RPMI7951 (cell line): ENCODE data around the gene SURF6. TPM values are rescaled to one million over a fixed set of nuclear protein-coding genes. Genes with fewer than 3 reads are reported as not detected.
A peak's percentile ranks its signal among the peaks of the same experiment; 100 is the strongest.
"Not testable (repeated sequence)": the region's sequence is repeated elsewhere in the genome, so short reads cannot be mapped to it uniquely, and the experiment has no call there.

Source experiments
- DNase-seq: peaks from one replicate; pipeline ENCODE4 v3.0.0-alpha.2; 2012; ENCODE audit warnings: low read depth
- total RNA-seq: library from RNA; depleted of rRNA; stranded (reverse); fragments of >200 nt; shearing (Covaris generic); gene quantifications from 2 replicates; pipeline ENCODE4 v1.2.3, GENCODE V29; 2014; rRNA removed

Gene SURF6
- 4.6 and 11.2 TPM in 2 replicates for total RNA-seq

DNA sequence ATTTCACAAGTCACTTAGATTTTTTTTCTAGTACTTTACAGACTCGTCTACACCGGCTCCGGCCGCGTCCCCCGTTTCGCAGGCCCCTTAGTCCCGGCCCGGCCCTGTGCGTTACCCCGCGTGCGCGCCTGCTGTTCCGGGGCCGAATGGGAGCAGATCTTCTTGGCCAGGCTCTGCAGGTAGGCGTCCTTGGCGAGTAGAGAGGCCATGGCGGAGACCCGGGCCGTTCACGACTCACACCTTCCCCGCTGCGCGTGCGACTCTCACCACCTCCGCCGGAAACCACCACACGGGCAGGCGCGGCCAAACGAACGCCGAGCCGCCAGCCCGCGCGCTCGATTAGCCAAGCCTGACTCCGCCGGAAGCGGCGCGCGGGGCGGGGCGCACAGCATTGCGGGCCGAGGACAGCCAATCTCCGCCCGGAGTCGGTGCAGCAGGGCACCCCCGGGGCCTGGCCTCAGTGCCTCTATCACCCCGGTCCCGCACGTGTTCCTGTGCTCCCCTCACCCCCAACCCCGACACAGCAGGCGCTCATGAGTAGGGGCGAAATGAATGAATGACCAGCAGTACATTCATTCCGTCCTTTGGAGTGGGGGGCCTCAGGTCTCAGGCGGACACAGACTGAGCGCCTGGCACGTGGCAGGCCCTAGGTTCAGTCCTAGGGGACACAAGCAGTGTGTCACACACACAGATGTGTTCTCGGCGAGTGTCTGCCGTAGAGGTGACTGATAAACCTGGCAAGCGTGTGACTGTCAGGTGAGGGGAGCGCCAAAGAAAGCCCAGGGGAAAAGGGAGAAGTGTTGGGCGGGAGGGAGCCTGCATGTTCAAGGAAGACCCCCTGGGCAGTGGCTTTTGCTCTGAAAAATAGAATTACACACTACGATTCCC lies at the start of gene SURF6:
Gene SURF6, minus strand, starts transcription at position 265 of the 888 bp plus-strand sequence. Its CDS starts 56 bp downstream, at position 209.
- peak; percentile 84 for DNase-seq

- no peak for DNase-seq
Observed at GRCh38 chr9:133385452-133385851, 49.5 kb upstream of the SURF6 start.

- no peak for DNase-seq
Observed at GRCh38 chr9:133384736-133385321, 48.8 kb upstream of the SURF6 start.

DNA sequence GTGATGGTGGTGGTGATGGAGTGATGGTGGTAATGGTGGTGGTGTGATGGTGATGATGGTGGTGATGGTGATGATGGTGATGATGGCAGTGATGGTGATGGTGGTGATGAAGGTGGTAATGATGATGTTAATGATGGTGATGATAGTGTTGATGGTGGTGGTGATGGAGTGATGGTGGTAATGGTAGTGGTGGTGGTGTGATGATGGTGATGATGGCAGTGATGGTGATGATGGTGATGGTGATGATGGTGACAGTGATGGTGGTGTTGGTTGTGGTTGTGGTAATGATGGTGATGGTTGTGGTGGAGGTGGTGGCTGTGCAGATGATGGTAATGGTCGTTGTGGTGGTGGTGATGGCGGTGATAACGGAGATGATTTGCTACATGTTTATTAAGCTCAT lies 47.5 kb upstream of the SURF6 start:
- no peak for DNase-seq

DNA sequence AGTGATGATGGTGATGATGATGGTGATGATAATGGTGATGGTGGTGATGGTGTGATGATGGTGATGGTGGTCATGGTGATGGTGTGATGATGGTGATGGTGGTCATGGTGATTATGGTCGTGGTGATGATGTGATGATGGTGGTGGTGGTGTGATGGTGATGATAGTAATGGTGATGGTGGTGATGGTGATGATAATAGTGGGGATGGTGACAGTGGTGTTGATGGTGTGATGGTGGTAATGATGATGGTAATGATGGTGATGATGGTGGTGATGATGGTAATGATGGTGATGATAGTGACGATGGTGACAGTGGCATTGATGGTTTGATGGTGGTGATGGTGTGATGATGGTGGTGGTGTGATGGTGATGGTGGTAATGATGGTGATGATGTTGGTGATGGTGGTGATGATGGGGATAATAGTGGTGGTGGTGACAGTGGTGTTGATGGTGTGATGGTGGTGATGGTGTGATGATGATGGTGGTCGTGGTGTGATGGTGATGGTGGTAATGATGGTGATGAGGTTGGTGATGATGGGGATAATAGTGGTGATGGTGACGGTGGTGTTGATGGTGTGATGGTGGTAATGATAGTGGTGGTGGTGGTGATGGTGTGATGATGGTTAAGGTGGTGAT lies 46.6 kb upstream of the SURF6 start:
- DNase-seq = no peak

DNA sequence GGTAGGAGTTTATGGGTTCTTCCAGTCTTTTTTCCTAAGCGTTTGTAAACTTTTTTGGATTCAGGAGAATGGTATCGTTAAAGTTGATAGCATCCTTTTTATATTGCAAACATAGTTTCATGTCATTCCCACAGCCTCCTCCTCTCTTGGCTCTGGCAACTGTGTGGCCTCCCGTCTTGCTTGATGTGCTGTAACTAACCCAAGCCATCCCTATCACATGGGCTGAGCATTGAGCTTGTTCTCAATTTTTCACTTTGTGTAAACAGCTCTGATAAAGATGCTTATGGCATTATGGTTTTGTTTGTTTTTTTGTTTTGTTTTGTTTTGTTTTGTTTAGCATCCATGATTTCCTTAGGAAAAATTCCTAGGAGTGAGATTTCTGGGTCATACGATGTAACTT lies 44.7 kb upstream of the SURF6 start:
- DNase-seq = no peak

GRCh38 chr9:133379153-133380086 lies 43.4 kb upstream of the SURF6 start:
- DNase-seq = no peak

DNA sequence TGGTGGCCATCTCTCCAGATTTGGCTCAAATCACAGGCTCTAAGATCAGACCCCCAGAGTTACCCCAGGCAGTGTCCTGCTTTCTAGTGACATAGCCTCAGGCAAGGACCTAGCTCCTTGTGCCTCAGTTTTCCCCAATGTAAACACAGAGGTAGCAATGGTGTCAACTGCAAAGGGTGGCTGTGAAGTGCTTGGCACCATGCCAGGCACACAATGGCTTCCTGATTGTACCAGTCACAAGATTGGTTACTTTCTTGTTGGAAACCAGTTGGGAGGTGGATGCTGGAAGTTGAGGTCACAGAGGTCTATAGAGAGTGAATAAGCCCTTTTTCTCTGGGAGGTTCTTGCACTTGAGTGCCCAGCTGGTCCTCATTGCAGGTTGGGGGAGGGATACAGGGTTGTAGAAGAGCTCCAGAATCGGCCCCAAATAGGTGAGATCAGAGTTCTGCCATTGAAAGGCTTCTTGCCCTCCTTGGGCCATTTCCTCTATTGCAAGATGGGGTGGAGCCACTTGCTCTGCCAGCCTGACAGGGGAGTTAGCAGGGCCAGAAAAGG lies 42.5 kb upstream of the SURF6 start:
- DNase-seq = no peak

- peak; percentile 43 for DNase-seq
Observed at GRCh38 chr9:133377721-133378216, 41.8 kb upstream of the SURF6 start.

GRCh38 chr9:133377280-133377679 lies 41.3 kb upstream of the SURF6 start:
- not testable (repeated sequence) for DNase-seq

DNA sequence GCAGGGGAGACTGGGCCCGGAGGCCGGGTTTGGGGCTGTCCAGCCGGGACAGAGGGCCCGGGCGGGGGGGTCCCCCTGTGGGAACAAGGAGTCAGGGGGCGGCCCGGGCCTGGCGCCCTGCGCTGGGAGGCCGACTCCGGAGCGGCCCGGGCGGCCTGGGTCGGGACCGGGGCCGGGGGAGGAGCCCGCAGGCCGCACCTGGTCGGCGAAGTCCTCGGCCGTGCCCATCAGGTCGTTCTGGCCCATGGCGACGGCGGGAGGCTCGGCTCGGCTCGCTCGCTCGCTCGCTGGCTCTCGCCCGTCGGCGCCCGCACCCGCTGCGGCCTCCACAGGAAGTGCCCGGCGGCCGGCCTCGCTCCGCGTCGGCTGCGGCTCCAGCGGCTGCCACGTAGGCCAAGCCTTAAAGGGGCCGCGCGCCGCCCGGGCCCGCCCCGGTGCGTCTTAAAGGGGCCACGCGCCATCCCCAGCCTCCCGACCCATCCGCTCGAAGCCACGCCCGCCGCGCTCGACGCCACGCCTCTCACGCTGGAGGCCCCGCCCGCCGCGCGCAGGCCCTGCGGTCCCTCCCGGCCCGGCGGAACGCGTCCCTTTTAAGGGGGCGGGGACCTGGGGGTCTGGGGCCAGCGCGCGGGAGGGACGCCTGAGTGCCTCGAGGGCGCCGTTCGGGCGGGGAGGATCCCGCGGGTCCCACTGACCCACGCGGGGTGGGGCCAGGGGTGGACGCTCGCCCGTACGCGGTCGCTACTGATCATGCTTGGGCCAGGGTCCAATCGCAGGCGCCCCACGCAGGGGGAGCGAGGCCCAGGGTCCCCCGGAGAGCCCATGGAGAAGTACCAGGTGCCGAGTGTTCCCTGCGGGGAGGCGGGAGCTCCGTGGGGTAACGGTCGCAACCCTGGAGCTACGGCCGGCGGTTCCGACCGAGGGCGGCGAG lies 40.0 kb upstream of the SURF6 start, which contains the start of the genes STKLD1 and SURF4:
Gene STKLD1, plus strand, starts transcription at position 643 of the 931 bp plus-strand sequence. Its CDS starts 108 bp downstream, at position 751.
Gene SURF4, minus strand, starts transcription at position 337 of the 931 bp plus-strand sequence. Its CDS starts 91 bp downstream, at position 246.
- DNase-seq = peak; percentile 94

DNA sequence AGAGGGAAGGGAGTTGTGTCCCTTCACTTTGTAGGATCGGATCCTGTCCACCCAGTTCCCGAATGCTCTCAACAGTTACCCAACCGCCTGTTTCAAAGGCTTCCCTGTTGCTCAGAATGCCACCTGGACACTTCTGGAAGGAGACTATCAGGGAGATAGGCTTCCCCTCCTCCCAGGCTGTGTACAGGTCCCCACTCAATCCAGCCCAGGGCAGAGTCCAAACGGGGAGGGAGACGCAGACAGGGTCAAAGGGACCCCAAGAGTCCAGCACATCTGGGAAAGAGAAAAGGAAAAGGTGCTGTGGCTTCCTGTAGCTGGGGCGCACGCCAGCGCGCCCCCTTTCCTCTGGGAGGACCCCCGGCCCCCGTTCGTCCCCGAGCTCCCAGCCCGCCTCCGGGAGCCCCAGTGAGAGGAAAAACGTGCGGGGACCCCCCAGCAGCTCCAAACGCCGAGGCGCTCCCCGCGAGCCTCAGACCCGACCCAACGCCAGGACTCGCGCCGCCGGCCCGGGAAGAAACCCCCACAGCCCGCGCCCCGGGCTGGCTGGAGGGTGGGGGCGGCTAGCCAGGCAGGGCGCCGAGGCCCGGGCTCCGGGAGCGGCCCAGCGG lies 39.2 kb upstream of the SURF6 start:
- peak; percentile 24 for DNase-seq

DNA sequence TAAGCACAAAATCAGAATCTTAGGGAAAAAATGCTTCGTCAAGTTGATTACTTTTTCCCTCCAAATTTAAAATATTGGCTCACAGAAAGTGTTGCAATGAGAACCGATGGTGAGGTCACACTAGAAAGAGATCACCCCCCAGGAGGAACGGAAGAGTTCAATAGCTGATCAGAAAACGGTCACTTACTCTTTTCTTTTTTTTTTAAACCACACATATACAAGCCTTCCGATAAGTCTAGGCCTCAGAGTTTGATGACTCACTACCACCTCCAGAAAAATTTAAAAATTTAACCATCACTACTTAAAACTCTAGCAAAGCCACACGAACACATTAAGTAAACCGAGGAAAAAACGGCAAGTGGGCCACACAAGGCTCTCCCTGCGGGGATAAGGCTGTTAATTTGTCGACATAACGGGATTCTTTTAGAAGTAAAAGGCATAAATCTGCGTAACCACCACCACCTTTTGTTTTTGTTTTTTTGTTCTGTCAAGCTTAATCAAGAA lies 38.7 kb upstream of the SURF6 start:
- peak; percentile 46 for DNase-seq

DNA sequence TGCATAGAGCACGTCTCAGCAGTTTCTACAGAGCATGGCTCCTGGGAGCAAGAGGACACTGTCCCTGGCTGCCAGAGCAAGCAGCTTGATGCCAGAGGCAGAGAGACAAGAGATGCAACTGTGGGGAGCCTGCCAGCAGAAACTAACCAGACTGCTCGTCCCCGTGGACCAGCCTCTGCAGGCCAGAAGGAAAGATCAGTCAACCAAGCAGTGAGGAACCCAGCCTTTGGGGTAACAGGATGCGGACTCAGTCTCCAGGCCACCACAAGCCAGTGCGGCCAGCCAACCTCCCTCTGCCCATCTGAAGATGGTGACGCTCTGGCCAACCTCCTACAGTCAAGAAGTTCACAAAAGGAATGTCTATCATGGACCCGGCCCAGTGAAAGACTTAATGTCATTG lies 36.2 kb upstream of the SURF6 start:
- DNase-seq = no peak

DNA sequence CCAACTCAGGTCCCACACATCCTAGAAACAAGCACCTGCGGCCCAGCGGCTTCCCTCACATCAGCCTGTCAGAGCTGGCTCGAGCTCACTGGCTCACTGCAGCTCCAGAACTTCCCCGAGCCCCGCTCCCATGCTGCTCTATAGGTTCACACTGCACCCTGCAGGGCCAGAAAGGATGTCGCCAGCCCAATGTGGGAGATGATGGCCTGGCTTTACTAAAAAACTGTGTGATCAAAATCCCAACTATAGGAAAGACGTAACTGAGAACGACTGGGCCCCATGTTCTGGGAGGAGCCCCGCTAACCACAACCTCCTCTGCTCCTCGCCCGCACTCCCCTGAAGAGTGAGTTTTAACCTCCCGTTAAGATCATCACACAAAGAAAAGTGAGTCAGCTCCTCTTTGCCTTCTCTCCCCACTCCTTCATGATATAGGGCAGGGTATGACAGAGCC lies 35.3 kb upstream of the SURF6 start:
- no peak for DNase-seq

DNA sequence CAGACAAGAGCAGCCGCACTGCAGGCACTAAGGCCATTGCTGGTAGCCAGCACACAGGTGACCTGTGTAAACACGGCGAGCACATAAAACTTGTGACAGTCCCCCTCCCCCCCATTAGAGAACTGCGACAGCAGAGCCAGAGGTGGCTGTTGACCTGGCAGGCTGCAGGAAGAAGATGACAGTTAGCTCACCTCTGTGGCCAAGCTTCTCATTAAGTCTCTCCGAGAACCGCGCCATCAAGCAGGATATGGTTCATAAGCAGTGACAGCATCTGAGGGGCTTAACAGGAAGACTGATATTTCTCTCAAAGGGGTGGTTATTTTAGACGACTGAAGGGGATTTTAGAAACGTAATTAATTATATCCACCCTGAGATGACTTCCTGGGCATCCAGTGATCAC lies 34.7 kb upstream of the SURF6 start:
- DNase-seq = no peak

GRCh38 chr9:133369933-133370332 lies 33.9 kb upstream of the SURF6 start:
- DNase-seq = no peak

GRCh38 chr9:133369422-133369821 lies 33.4 kb upstream of the SURF6 start:
- DNase-seq = no peak
